ENCODE results near the gene KIF26B.

Gene KIF26B

DNA sequence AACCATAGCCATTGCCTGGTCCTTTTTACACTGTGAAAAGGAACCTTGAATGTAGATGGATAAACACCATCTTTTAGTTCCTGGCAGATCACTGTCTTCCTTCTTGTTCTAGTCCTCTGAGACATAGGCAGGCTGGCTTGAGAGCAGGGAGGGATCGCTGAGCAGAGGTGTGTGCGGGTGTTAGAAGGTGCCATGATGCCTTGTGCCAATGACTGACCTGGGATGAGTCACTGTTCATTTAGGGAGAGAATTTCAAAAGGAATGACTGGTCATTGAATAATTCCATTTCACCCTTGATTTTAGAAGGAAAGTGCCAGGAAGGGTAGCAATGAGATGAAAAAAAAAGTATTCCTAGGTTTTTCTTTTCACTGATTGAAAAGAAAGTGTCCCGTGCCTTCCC, 383.9 kb downstream of the KIF26B start:
- no peak for DNase-seq

DNA sequence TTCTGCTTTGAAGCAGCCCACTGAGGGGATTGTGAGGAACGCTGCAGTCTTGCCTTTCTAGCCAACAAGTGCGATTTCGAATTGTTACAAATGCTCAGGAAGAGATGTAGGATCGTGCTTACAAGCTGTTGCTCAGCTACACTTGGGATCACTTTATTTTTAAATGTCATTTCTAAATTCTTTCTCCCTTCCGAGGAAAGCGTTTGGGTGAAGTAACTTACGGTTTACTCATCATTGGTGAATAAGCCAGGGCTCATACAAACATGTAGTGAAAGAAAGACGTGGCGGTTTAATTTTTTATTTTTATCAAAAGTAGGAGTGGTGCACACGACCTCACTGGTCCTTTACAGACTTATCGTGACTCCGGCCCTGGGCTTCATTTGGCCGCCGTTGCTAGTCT, 386.6 kb downstream of the KIF26B start:
- DNase-seq = no peak

DNA sequence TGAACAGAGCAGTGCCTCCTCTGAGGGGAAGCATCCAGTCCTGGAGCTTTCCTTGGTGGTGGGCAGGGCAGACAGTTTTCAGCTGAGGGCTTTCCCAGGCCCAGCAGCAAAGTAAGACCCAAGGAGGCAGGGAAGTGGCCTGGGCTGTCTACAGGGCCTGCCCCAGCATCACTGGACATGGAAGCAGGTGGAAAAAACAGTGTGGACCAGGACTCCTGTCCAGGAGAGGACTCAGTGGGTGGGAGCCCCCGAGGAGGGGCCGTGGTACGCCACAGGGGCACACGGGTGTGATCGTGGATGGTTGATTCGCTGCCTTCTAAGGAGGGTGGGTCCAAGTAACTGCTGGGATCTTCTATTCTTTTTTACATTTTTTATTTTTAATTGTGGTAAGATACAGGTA, 387.6 kb downstream of the KIF26B start:
- DNase-seq = no peak

DNA sequence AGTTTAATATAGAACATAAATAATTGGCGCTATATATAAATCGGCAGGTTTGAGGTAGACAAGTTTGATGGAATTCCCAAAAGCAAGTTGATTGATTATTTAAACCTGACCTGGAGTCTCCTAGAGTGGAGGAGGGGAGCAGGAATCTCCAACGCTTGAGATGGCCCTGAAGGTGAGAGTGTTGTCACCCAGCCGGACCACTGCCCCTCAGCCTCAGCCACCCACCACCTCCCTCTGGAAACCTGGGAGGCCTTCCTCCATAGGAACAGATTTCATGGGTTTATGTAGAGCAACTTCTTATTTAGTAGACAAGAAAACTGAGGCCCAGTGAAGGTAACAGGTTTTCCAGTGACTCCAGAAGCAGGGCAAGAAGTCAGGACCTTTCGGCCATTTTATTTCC, 389.5 kb downstream of the KIF26B start:
- no peak for DNase-seq

DNA sequence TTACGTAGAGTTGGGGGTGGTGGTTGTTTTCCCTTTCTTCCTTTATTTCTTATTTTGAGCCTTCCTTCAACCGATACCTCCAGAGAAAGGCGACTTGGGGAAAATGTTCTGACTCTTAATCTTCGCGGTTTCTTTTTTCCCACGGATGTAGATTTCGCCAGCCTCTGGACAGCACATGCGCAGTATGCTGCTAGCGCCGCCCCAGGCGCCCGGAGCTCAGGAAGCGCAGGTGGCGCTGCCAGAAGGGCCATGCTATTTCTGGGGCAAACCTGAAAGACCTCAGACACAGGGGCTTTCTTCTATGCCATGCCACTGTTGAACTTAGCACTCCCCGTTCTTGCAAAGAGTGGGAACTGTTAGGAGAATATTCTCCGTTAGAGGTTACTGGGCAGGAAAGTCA, 392.1 kb downstream of the KIF26B start:
- no peak for DNase-seq

DNA sequence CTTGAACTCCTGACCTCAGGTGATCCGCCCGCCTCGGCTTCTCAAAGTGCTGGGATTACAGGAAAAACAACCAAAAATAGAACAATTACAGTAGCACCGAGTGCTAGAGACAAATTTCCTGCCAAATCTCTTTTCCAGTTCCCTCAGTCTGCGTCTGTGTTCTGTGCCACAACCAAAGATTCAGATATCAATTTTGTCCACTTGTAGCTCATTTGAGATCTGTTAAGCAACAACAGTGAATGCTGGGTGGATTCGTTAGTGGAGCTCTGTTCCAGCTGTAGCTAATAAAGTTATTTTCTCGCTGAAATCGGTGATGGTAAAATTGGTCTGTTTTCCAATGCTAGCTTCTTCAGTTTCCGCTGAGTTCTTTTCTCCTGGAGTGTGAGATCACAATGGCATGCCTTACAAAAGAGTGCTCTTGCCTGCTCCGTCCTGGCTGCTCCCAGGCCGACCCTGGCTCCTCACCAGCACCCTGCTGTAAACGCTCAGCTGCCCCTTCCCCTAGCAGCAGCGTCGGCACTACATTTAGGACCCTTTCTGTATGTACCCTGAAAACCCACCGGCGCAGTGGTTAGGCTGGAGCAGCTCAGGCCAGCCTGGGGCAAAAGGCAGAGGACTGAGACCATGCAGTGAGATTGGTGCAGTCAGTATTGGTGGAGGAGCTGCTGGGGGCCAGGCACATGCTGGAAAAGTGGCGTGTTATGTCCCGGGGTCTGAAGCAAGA, 395.4 kb downstream of the KIF26B start:
- no peak for DNase-seq

DNA sequence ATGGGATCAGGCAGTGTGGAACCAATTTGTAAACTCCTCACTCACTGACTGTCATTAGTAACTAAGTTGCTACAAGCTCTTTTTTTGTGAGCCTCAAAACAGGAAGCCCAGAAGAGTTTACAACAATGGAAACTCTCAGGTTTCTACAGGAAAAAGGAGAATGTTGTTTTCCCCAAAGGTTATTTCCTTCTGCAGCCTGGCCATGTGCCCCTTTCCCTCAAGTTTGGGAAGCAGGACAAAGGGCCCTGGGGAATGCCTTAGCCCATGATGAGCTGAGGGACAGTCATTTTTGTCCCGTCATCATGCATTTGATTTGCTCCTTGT, 395.9 kb downstream of the KIF26B start:
- DNase-seq = no peak

DNA sequence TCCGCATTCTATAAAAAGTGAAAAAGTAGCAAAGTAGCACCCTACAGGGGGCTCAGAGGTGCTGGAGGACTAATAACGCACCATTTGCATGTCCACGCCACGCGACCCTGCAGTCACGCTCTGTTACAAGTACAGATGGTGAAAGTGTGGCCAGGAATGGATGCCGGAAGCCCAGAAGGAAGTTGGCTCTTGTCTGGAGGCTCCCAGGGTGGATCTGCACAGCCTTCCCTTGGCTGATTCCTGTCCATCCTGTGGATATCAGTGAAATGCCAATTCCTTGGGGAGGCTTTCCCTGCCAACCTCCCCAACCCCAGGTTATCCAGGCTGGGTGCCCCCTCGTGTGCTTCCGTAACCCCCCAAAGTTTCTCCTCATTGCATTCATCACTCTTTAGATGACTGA, 396.8 kb downstream of the KIF26B start:
- DNase-seq = no peak

DNA sequence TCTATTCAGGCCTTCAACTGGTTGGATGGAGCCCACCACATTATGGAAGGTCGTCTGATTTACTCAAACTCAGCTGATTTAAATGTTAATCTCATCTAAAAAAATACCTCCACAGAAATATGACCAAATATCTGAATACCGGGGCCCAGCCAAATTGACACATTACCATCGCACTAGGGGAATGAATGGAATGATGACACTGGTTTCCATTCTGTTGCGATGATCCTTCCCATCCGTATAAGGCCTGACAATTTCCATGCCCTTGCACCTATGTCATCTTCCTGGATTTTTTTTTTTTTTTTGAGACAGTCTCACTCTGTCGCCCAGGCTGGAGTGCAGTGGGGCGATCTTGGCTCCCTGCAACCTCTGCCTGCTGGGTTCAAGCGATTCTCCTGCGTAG, 397.5 kb downstream of the KIF26B start:
- no peak for DNase-seq

DNA sequence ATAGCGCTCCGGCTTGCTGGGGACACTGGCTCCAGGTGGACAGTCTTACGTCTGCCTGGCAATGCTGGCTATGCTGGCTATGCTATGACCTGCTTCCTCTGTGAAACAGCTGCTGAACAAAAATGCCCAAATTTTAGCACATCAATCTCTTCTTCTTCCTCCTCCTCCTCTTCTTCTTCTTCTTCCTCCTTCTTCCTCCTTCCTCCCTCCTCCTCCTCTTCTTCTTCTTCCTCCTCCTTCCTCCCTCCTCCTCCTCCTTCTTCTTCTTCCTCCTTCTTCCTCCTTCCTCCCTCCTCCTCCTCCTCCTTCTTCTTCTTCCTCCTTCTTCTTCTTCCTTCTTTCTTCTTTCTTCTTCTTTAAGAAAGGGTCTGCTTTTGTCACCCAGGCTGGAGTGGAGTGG, 401.3 kb downstream of the KIF26B start:
- DNase-seq = no peak

DNA sequence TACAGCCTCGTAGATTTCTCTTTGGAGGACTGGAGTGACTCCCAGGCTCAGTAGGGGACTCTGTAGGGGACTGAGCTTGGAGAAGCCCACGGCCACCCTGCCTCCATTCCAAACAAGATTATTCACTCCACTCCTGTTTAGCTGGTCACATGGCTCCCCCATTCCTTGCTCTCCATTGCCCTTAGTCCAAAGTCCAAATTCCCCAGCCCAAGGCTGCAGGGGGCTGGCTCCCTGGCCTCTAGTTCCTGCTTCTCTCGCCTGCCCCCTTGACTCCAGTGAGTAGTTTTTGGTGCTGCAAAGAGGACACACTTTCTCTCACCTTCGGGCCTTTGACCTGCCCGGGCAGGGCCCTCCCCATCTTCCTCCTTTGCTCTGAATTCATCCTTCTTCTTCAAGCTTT, 403.3 kb downstream of the KIF26B start:
- no peak for DNase-seq

DNA sequence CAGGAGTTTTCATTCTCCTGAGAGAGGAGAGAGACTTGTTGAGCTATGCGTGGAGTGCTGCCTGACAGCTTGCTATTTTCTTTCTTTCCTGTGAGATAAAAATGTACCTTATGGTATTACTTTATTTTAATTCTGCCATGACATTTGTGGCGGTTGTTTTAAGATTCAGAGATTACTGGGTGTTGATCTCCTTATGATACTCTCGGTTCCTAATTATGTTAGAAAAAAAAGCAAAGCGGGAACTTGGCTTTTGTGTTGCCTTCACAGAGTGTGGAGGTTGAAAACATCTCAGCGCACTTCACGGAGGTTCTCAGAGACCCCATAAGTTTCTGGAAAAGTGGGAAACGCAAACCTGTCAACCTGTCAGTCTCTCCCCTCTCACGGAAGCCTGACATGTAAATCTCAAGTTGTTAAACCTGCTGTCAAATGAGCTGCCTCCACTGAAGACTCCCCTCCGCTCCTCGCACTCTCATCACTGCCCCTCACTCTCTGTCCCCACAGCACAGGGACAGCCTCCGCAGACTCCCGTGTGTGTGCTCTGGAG, 405.6 kb downstream of the KIF26B start:
- DNase-seq = no peak

DNA sequence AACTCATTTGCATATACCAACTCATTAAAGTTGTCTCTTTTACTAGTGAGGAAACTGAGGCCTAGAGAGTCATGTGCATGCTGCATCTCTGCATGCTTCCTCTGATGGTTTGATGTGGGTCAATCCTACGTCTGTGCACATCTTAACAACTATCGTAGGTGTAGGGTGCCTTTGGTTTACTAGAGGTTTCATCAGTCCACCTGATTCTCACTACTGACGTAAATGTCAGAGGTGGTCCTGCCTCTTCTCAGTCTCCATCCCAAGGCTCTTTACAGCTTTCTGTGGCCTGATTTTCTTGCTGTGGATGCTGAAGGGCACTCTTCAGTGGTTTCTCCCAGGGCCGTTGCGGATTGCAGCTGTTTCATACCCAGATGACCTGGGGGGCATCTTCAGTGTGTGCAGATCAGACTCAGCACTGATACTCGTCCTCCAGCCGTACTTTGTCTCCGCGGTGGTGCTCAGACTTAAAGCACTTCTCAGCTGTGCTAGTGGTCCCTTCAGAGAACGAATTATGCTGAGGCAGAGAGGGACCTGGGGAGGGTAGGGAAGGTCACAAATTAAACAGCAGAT, 407.0 kb downstream of the KIF26B start:
- no peak for DNase-seq

DNA sequence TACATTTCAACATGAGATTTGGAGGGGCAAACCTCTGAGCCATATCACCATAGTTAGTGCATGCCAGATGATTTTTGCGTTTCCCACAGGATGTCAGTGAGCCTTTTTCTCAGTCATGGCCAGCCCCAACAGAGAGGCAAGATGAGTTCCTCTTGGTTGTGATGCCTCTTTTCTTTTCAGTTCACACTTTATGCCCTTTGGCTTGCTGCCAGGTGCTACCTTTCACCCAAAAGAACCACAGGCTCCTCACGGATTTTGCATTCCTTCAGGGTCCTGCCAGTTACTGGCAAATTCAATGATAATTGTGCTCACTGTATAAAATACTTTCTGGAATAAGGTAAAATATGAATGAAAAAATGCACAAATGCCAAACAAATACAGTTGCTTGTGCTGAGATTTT, 411.3 kb downstream of the KIF26B start:
- DNase-seq = no peak

DNA sequence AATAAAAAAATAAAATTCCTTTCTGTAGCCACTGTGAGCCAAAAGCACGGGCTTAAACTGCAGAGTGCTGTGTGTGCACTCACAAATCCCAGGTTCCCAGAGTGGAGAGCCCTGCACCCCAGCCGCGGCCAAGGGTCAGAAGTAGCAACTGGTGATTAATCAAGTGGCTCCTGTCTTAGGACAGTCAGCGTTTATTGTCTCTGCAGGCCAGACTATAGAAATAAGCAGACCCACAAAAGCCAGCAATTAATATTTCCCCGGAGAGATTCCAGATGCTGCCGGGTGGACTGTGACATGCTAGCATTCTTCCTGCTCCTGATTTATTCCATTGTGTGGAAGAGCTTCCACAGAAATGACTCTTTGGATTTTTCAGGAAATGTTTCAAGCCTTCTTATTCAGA, 412.2 kb downstream of the KIF26B start:
- no peak for DNase-seq

DNA sequence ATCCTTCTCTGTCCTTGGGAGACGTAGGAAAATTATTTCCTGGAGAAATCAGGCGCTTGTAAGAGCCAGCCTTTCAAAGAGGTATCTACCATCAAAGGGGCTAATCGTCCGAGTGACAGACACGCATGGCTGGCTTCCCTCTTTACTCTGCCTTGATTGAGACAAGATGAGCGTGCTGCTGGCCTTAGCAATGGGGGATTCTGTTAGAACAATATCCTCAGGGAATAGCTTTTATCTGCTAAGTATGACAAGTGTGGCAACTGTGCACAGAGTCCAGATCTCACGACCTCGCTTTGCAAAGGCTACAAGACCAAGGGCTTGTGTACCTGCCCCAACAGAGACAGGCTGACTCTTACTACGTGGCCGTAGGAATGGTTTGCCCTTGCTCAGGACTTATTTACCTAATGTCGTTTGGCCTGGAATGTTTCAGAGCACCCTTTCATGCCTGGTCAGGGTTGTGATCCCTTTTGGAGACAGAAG, 417.1 kb downstream of the KIF26B start:
- DNase-seq = no peak

DNA sequence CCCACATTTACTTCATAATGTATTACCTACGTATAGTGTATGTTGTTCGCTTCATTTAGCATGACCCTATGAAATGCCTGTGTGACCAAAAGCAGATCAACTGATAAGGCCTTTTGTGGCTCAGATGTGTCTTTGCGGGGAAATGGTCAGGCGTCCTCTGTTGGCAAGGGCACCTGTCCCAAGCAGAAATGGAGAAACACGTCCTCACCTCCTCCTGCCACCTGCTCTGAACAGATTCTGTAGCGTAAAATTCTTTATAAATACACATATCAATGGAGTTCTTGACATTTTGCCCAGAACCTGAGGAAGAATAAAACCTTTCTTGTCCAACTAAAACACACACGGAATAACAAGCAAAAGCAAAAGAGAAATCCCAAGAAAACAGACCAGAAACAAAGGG, 417.9 kb downstream of the KIF26B start:
- no peak for DNase-seq

DNA sequence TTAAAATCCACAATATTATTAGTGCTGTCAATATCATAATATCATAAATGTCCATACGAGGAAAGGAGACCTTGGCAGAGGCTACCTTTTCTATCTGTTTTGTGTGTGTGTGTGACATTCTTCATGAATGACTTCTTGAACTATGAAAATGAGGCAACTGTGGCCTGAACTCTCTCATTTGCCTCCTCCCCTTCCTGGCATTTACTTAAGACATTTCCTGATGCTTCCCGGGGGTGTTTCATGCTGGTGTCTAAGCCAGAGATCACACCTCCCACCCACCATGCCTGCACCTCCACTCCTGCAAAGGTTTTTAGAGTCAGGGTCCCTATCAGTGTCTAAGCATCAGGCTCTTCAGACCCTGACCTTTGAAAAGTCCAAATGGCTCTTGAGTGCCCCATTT, 420.9 kb downstream of the KIF26B start:
- no peak for DNase-seq

DNA sequence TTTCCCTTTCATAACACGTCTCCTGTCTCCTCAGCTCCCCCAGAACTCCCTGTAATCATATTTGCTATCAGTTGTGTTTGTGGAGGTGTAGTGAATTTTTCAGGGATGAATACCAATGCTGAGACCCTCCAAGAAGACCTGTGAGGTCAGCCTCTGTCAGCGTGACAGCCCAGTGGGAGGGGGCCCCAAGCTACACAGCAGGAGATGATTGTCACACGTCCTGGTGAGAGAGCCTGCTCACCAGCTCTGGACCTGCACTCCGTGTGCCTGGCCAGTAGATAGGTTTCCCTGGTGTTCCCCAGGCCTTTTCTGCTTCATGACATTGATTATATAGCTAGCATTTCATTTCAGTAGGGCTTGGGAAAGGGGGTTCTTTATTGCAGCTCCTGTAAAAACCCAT, 421.5 kb downstream of the KIF26B start:
- DNase-seq = no peak

DNA sequence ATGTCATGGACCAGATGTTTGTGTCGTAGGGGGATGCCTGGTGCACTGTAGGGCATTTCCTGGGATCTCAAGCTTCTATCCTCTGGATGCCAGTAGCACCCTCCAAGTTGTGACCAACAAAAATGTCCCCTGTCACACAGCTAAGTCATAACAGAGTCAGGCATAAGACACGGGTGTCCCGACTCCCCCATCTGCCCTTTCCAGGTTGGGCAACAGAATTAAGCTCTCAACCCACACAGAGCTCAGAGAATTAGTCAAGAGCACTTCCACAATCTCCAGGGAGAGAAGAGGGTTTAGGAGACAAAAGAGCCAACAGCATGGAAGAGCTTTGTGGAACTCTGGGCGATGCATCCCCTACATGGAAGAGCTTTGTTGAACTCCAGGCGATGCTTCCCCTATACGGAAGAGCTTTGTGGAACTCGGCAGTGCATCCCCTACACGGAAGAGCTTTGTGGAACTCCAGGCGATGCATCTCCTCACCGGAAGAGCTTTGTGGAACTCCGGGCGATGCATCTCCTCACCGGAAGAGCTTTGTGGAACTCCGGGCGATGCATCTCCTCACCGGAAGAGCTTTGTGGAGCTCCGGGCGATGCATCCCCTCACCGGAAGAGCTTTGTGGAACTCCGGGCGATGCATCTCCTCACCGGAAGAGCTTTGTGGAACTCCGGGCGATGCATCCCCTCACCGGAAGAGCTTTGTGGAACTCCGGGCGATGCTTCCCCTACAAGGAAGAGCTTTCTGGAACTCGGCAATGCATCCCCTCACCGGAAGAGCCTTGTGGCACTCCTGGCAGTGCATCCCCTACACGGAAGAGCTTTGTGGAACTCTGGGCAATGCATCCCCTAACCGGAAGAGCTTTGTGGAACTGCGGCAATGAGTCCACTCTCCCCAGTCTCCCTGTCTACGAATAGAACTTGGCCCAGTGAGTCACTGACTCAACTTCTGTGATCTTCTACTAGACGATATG, 422.7 kb downstream of the KIF26B start:
- no peak for DNase-seq

DNA sequence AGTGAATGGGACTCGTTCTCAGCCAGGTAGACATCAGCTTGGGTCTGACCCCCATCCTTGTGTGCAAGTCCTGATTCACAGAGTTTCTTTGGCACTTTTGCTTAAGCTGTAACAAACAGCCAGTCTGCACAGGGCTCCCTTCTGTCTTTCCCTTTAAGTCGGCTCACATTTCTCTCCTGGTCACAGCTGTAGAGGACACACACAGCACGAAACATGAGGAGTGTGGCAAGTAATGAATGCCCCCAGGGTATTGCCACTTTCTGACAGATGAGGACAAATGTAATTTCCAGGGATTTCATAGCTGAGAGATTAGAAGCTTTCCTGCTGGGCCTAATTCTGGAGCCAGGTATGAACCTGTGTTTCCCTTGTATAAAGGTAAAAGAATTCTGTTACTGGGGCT, 423.5 kb downstream of the KIF26B start:
- no peak for DNase-seq

DNA sequence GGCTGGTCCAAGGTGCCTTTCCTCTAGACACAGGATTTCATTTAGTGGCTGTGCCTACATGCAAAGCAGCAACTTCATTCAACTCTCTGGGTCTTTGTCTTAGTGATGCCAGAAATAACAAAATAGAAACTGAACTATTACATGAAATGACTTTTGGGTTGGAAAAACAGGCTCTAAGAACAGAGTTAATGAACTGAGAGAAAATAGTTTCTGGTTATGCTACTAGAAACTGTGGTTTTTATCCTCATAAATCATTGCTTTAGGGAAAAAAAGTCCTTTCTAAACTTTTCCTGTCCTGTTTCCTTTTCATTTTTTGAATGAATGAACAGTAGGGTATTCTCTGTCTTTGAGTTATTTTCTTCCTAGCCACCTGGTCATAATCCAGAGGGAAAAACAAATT, 424.0 kb downstream of the KIF26B start:
- no peak for DNase-seq

DNA sequence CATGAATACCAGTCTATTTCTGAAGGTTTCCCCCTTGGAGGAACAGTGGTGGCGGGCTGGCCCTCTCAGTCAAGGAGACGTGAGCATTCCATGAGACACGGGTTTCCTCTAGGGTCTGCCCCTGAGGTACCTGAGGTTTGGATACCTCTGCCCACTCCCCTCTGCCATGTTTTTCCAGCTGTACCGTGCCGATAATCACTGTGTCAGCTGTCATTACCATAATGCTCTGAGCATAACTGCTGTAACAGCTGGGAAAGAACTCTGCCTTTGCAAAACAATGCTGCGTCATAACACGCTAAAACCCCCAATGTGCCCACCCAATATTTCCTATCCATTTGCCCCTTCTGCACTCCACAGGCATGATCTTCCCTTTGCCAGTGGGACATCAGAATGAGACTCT, 425.1 kb downstream of the KIF26B start:
- no peak for DNase-seq

DNA sequence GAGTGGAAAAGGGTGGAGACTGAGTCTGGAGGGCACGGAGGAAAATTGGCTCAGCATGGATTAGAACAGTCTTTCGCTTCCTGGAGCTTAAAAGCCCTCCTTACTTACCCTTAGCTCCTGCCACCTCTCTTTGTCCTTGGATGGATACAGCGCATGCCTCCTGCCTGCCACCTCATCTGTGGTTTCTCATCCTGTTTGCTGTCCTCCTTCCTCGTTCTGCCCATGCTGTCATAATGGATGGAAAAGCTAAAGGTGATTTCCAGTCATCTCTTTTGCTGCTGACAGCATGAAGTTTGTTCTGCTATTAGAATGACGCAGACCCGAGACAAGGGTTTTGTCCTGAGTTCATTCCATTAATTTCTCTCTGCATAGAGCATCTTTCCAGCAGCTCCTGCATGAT, 425.9 kb downstream of the KIF26B start:
- DNase-seq = no peak
